Left kidney (tissue), 2 donors: ENCODE data around the gene MAP3K15. TPM values are rescaled to one million over a fixed set of nuclear protein-coding genes. Genes with fewer than 3 reads are reported as not detected.

Experiments used
- DNase-seq: peaks from one replicate; pipeline ENCODE4 v3.0.0-alpha.2; 2013
- polyA plus RNA-seq: library from polyadenylated mRNA; unstranded; fragments of 120-200 nt; gene quantifications from one replicate; pipeline ENCODE4 v1.2.1, GENCODE V29; 2013; ENCODE audit not compliant: insufficient read length

Gene MAP3K15
- polyA plus RNA-seq, 1 donor = 4.6 TPM

GRCh38 chrX:19344661-19345060 is 170.6 kb downstream of the MAP3K15 start:
- no peak for DNase-seq

GRCh38 chrX:19343535-19344408 is 171.5 kb downstream of the MAP3K15 start, which contains the start of gene PDHA1:
PDHA1 (plus strand) TSS chrX:19343927; CDS start chrX:19344038, 111 bp downstream.
- DNase-seq = peak; percentile 90

GRCh38 chrX:19343085-19343534 is 172.2 kb downstream of the MAP3K15 start:
- no peak for DNase-seq

- DNase-seq = no peak
These were observed 172.9 kb downstream of the MAP3K15 start for GRCh38 chrX:19342331-19342906.

GRCh38 chrX:19334945-19335626 is 180.2 kb downstream of the MAP3K15 start:
- no peak for DNase-seq

- DNase-seq = no peak
These were observed 182.3 kb downstream of the MAP3K15 start for GRCh38 chrX:19332983-19333382.

GRCh38 chrX:19331831-19332230 is 183.5 kb downstream of the MAP3K15 start:
- no peak for DNase-seq

GRCh38 chrX:19326567-19326966 is 188.7 kb downstream of the MAP3K15 start:
- DNase-seq = no peak

Other genes with a start within 250 kb of the MAP3K15 start
- 254 TPM for gene PDHA1, start 171.6 kb downstream of the MAP3K15 start, polyA plus RNA-seq